Measurements from ENCODE around the gene LGI4. TPM values are rescaled to one million over a fixed set of nuclear protein-coding genes. Genes with fewer than 3 reads are reported as not detected.
A peak's percentile ranks its signal among the peaks of the same experiment; 100 is the strongest.

The LGI4 gene
- total and polyA plus RNA-seq, 4 donors = 0.18 to 1.5 (median 1.1) TPM

- no peak overlapping the region for H3K9ac ChIP-seq (ENCODE audit: low read depth in 1 of 2, low read length in 2 of 2)
- peak overlapping the region; percentile 80 to 92 for H3K27ac ChIP-seq (ENCODE audit: low read depth in 1 of 2, low read length in 2 of 2)
- no peak for DNase-seq (ENCODE audit: low spot score)
- no peak overlapping the region for H3K4me3 ChIP-seq (ENCODE audit: low read depth in 1 of 3, low read length in 3 of 3)
- TF ChIP-seq RXRA (IDR thresholded peaks at IDR 0.05) (peak in 1 of 2 donors; percentile 10), SP1 (IDR thresholded peaks at IDR 0.05) (no peak)
- 37% methylated on average over 8 of the region's 8 CpGs for WGBS
- H3K4me1 ChIP-seq (ENCODE audit: control insufficient read depth in 4 of 4, insufficient read depth in 4 of 4, low read length in 3 of 4) = peaks cover 3 to 28% (median 17%) of the 10 kb centered on the region in 4 donors
- H3K27me3 ChIP-seq (ENCODE audit: control insufficient read depth in 4 of 4, insufficient read depth in 4 of 4, low read length in 3 of 4) = no peaks in the 10 kb centered on the region
- no peaks in the 10 kb centered on the region for H3K36me3 ChIP-seq (ENCODE audit: control insufficient read depth in 4 of 4, insufficient read depth in 3 of 4, low read depth in 1 of 4, low read length in 3 of 4)
- no peaks in the 10 kb centered on the region for H3K9me3 ChIP-seq (ENCODE audit: control insufficient read depth in 4 of 4, low read length in 3 of 4)
Observed at GRCh38 chr19:35089554-35089953, 45.3 kb downstream of the LGI4 start.

GRCh38 chr19:35088131-35088913, 46.5 kb downstream of the LGI4 start:
- H3K27ac ChIP-seq (ENCODE audit: low read depth in 1 of 2, low read length in 2 of 2) = no peak overlapping the region
- H3K4me3 ChIP-seq (ENCODE audit: low read depth in 1 of 3, low read length in 3 of 3) = no peak overlapping the region
- TF ChIP-seq CTCF (IDR thresholded peaks at IDR 0.05; ENCODE audit: low read depth, low read length, missing input control) (no peak), HNF4A (conservative IDR thresholded peaks at IDR 0.05) (peak in 1 of 2 donors; percentile 3), ZBTB33 (IDR thresholded peaks at IDR 0.05) (no peak)
- no peak overlapping the region for H3K9ac ChIP-seq (ENCODE audit: low read depth in 1 of 2, low read length in 2 of 2)
- H3K4me1 ChIP-seq (ENCODE audit: control insufficient read depth in 4 of 4, insufficient read depth in 4 of 4, low read length in 3 of 4) = peaks cover 3 to 28% (median 17%) of the 10 kb centered on the region in 4 donors
- H3K9me3 ChIP-seq (ENCODE audit: control insufficient read depth in 4 of 4, low read length in 3 of 4) = no peaks in the 10 kb centered on the region
- H3K36me3 ChIP-seq (ENCODE audit: control insufficient read depth in 4 of 4, insufficient read depth in 3 of 4, low read depth in 1 of 4, low read length in 3 of 4) = no peaks in the 10 kb centered on the region
- no peak for DNase-seq (ENCODE audit: low spot score)
- H3K27me3 ChIP-seq (ENCODE audit: control insufficient read depth in 4 of 4, insufficient read depth in 4 of 4, low read length in 3 of 4) = no peaks in the 10 kb centered on the region
- WGBS = 82% methylated on average over 8 of the region's 8 CpGs

GRCh38 chr19:35087393-35087792, 47.5 kb downstream of the LGI4 start:
- Histone ChIP-seq H3K4me3 (ENCODE audit: low read depth in 1 of 3, low read length in 3 of 3) (no peak overlapping the region), H3K36me3 (ENCODE audit: control insufficient read depth in 4 of 4, insufficient read depth in 3 of 4, low read depth in 1 of 4, low read length in 3 of 4) (no peaks in the 10 kb centered on the region), H3K27ac (ENCODE audit: low read depth in 1 of 2, low read length in 2 of 2) (no peak overlapping the region), H3K27me3 (ENCODE audit: control insufficient read depth in 4 of 4, insufficient read depth in 4 of 4, low read length in 3 of 4) (no peaks in the 10 kb centered on the region), H3K9ac (ENCODE audit: low read depth in 1 of 2, low read length in 2 of 2) (no peak overlapping the region), H3K4me1 (ENCODE audit: control insufficient read depth in 4 of 4, insufficient read depth in 4 of 4, low read length in 3 of 4) (peaks cover 3 to 32% (median 18%) of the 10 kb centered on the region in 4 donors), H3K9me3 (ENCODE audit: control insufficient read depth in 4 of 4, low read length in 3 of 4) (no peaks in the 10 kb centered on the region)
- DNase-seq (ENCODE audit: low spot score) = no peak
- no peak for TF ChIP-seq HNF4A (conservative IDR thresholded peaks at IDR 0.05)
- TF ChIP-seq ATF3 (IDR thresholded peaks at IDR 0.05) = no peak
- TF ChIP-seq HNF4G (IDR thresholded peaks at IDR 0.05) = no peak
- no peak for TF ChIP-seq EGR1 (IDR thresholded peaks at IDR 0.05; ENCODE audit: low read depth in 2 of 2)
